ENCODE measurements around the gene NHP2.

The NHP2 gene

DNA sequence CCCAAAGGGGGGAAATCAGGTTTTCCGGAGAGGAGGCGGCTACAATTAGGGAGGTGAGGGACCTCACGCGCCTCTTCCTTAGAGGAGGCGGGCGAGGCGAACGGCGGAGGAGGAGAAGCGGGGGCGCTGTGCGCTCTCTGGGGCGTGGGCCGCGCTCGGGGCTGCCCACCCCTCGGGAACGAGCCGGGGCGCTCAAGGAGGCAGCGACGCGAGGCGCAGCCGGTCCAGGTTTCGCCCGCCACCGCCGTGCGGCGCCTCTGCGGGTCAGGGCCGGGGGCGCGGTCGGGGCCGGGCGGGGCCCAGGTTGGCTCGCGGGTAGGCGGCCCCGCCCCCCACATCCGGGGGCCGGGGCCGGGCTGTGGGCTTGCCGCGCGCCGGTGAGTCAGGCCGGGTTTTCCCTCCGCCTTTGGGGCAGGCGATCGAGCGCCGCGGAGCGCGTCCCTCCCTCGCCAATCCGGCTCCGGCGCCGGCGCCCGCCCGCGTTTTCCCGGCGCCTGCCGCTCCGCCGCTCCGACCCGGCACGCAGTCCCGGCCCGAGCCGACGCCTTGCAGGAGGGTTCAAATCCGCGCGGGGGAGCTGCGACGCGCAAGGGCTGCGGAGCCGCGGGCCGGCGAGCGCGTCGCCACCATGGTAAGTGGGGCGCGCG lies 40.4 kb downstream of the NHP2 start, which contains the start of gene N4BP3:
Gene N4BP3, plus strand, starts transcription at position 392 of the 647 bp plus-strand sequence. CDS start 6,052 bp downstream, outside the sequence.
- peak; percentile 48 for DNase-seq

DNA sequence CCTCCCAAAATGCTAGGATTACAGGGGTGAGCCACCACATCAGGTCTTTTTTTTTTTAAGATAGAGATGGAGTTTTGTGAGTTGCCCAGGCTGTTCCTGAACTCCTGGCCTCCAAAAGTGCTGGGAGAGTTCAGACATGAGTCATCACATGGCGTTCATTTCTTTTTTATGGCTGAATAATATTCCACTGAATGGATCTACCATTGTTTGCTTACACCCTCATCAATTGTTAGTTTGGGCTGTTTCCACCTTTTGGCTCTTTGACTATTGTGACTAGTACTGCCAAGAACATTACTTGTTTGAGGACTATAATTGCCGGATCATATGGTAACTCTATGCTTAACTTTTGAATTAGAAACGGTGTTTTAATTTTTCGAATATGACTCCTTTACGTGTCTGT lies 41.1 kb downstream of the NHP2 start:
- DNase-seq, result no peak

DNA sequence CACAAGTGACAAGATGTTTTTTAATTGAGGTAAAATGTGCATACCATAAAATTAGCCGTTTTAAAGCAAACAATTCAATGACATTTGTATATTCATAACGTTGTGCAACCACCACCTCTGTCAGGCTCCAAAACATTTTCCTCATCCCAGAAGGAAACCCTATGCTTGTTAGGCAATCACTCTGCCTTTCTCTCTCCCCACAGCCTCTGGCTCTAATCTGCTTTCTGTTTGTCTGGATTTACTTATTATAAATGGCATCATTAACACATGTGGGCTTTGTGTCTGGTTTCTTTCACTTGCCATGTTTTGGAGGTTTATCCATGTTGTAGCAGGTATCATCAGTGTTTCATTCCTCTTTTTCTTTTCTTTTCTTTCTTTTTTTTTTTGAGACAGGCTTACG lies 41.8 kb downstream of the NHP2 start:
- DNase-seq, result no peak

DNA sequence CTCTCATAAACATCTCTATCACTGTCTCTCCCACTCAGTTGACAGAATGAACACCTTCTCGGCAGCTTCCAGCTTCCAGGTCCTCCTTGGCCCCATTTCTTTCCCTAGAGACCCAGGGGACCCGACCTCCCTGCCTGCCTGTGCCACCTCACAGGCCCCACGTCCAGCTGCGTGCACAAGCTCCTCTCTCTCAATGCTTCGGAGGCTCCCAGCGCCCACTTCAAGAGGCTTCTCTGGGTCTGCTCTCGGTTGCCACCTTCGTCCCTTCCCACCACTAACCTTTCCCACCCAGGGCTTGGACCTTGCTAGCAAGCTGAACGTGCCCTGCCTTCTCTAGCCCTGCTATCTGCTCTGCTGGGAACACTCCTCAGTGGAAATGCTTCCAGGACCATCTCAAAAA lies 43.2 kb downstream of the NHP2 start:
- DNase-seq, result no peak

DNA sequence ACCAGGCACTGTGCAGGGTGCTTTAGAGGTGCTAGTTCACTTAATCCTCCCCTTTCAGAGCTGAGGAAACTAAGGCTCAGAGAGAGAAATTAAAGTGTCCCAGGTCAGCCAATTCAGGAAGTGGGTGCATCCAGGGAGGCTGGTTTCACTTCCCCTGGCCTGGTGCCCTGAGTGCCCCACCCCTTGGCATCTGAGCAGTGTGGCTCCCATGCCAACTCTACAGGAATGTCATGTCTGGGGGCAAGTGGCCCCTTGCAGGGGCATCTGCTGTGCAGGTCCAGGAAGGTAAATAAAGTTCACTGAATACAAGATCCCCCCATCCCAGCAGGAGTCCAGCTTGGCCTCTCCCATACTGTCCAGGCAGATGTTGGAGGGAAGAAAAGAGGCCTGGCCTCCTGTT lies 44.7 kb downstream of the NHP2 start:
- no peak for DNase-seq

DNA sequence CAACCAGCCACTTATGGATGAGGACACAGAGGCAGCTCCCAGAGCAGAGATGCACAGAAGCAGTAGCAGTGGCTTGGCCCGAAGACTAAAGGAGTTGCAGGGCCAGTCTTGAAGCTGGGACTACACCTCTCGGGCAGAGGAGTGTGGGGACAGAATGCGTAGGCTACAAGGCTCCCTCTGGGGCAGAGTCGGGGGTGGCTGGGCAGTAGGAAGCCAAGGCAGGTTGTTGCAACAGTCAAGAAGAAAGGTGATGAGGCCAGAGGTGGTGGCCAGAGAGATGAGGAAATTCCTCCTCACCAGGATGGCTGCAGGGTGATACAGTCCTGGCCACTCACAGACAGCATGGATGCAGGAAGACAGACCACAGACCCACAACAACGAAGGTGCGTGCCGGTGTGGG lies 45.2 kb downstream of the NHP2 start:
- no peak for DNase-seq

DNA sequence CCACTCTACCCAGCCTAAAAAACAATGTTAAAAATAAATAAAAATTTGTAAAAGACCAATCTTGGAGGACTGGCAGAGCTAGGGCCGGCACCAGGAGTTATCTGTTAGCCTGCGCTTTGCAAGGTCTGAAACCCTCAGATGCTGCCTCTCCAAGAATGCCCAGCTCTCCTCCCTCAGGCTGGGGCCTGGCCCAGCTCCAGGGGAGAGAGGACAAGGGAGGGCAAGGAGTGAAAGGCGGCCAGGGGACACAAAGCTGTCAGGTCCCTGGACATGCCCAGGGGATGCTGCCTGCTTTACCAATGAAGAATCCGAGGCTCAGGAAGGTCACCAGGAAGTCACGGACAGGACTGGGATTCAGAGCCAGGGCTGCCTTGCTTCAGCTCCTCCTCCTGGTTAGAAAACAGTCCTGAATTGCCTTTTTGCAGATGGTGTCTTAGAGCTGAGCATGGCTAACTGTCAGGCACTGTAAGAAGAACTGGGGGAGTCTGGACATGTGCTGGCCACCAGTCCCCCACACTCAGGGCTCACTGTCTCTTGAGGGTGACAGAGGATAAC lies 45.9 kb downstream of the NHP2 start:
- no peak for DNase-seq

DNA sequence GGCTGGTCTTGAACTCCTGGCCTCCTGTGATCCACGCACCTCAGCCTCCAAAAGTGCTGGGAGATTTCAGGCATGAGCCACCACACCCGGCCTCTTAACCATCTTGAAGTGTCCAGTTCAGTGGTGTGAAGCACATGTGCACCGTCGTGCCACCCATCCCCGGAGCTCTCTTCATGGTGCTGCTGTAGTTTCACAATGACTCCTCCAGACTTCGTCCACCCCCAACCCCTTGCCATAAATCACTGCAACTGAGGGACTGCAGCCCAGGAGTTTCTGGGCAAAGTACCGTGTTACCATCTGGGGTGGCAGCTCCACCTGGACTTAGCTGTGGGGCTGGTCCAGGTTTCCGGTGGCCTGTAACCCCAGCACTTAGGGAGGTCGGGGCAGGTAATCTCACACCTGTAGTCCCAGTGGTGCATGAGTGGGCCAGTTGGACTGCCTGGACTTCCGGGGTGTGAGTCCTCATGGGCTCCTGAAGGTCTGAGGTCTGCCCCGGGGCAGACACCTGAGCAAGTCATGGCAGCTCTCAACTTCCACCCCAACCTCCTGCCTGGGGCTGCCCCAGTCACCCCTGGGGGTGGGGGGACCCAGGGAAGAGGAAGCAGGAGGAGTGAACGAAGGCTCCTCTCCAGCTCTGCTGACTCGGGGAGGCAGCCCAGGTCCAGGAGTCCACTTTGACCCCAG lies 47.0 kb downstream of the NHP2 start:
- no peak for DNase-seq

DNA sequence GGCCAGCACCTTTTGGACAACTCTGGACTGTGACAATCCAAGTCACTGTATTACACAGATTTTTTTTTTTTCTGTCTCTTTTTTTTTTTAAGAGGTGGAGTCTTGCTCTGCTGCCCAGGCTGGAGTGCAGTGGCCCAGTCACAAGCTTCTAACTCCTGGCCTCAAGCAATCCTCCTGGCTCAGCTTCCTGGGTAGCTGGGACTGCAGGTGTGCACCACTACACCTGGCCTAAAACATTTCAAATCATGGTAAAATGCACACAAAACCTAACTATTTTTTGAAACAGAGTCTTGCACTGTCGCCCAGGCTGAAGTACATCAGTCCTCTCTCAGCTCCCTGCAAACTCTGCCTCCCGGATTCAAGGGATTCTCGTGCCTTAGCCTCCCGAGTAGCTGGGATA lies 47.6 kb downstream of the NHP2 start:
- DNase-seq, result no peak

DNA sequence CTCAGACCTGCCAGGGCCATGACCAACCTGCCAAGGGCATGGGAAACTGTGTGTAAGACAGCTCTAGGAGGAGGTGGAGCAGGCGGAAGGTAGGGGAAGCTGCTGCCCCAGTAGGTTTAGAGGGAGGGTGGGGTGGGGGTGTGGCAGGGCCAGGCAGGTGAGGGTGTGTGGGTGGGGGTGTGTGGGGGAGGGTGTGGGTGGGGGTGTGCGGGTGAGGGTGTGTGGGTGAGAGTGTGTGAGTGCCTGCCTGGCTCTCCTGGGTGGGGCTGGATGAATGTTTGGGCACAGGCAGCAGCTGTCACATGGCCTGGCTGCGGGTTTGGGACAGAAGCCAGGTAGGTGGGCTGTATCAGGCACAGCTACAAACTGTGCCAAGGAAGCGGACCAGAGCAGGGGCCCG lies 49.2 kb downstream of the NHP2 start:
- DNase-seq, result no peak

DNA sequence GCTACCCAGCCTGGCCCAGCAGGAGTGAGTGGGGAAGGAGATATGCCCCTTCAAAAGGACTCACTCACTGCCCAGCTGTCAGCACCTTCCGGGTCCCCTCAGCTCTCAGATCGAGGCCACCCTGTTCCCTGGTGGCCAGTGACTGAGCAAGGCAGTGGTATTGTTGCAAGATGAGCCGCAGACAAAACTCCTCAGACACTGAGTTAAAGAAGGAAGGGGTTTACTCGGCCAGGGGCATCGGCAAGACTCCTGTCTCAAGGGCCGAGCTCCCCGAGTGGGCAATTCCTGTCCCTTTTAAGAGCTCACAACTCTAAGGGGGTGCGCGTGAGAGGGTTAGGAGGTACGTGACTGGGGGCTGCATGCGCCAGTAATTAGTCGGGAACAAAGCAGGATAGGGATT lies 50.1 kb downstream of the NHP2 start:
- no peak for DNase-seq
